NCI-H526 treated with DMSO at 0.1 percent for 48 hours (cell line): ENCODE measurements around the gene COL18A1.
"Not testable (repeated sequence)": the region's sequence is repeated elsewhere in the genome, so short reads cannot be mapped to it uniquely, and the experiment has no call there.

ENCODE experiments used
- DNase-seq: peaks from one replicate; lab custom pipeline; 2025; lab: John Stamatoyannopoulos, UW

Gene COL18A1

DNA sequence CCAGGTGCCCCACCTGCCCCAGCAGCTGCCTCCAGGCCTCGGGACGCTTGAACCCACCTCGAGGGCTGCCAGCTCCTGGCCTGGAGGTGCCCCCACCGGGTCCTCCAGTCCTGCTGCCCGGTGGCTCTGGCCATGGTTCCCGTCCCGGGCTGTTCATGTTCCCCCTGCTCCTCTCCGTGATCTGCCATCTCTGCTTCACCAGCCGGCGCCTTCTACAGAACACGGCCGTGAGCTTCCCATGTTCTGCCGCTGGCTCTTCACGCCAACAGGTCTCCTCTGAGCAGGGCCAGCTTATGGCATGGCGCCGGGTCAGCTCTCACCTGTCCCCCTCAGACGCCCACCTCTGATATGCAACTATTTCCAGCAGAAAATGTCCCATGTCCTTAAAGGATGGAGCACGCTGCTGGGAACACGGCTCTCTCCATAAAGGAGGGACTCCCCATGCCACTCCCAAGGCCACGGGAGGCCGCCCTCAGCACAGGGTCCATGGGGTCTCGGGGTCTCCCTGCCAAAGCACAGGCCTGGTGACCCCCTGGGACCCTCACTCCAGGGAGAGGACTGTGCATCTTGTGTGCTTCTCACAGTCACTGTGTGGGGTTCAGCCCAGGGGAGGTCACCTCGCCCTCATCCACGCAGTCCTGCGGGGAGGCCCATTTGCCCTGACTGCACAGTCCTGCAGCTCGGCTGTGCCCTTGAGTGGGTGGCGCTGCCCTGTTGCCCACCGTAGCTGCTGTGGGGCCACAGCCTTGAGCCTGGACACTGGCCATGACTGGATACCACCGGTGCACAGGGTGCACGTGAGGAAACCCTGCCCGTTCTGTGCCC lies 36.7 kb downstream of the COL18A1 start:
- no peak for DNase-seq

GRCh38 chr21:45442276-45442675 lies 37.3 kb downstream of the COL18A1 start:
- no peak for DNase-seq

DNA sequence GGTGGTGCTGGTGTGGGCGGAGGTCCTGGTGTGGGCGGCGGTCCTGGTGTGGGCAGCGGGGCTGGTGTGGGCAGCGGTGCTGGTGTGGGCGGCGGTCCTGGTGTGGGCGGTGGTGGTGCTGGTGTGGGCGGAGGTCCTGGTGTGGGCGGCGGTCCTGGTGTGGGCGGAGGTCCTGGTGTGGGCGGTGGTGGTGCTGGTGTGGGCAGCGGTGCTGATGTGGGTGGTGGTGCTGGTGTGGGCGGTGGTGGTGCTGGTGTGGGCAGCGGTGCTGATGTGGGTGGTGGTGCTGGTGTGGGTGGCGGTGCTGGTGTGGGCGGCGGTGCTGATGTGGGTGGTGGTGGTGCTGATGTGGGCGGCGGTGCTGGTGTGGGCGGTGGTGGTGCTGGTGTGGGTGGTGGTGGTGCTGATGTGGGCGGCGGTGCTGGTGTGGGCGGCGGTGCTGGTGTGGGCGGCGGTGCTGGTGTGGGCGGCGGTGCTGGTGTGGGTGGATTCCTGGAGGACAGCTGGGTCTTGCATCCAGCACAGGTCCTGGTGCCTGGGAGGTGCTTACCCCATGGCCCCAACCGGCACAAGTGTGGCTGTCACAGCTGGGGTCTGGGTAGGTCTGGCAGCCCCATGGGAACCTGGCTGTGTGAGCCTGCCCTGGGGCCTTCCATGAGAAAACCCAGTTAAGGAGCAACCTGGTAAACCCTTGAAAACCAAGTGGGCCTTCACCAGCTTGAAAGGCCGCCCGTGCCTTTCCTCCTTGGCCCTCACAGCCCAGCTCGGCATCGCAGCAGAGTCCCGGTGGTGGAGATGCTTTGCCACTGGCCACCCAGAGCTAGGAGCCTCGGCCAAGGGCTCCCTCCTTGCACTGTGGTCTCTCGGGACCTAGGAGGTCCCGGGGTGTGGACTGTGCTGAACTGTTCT lies 38.0 kb downstream of the COL18A1 start:
- not testable (repeated sequence) for DNase-seq

DNA sequence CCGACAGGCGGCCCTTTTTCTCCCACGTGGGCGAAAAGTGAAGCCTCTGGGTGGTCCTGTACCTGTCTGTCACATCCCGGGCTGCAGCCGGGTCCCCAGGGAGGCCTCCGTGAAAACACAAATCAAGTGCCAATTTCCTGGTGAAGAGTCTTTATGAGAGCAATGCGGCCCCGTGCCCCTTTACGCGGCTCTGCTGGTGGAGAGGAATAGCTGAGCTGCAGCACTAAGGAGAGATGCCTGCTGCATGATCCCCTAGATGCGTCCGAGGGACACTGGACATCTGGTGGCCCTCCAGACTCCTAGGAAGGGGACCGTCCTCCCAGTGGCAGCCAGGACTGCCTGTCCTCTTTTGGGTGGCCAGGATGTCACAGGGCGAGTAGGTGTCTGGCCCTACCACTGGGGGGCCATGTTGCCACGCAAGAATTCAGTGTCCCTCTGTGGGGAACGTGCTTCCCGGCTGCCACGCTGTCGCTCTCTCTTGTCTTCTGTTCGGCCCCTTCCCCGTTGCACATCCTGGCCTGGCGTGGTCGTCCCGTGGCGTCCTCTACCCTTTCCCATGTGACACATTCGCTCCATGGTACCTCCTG lies 38.7 kb downstream of the COL18A1 start:
- DNase-seq = no peak

- no peak for DNase-seq
These were observed 39.4 kb downstream of the COL18A1 start for GRCh38 chr21:45444385-45444784.

DNA sequence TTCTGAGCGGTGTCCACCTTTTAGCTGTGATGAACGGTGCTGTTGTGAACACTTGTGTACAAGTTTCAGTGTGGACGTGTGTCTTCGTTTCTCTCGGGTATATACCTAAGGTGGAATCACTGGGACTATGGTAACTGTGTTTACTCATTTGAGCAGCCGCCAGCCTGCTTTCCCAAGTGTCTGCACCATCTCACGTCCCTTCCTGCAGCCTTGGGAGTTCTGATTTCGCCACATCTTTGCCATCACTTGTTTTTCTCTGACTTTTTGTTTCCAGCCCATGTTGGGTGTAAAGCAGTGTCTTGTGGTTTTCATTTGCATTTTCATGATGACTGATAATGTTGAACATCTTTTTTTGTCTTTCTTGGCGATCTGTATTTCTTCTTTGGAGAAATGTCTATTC lies 40.4 kb downstream of the COL18A1 start:
- no peak for DNase-seq

DNA sequence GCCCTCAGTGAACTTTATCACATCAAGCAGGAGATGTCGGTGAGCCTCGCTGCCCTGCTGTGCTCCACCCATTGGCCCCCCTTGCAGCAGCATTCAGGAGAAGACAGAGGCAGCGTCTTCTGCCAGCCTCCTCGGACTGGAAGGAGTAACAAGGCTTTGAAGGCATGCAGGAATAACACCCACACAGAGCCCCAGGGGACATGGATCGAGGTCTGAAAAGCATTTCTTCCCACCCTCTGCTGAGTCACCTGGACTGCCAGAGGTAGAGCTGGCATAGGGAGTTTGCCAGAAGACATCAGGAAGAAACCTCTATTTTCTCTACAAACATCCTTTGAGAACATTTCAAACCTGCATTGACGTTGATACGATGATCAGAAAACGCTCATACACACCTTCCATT lies 42.9 kb downstream of the COL18A1 start:
- DNase-seq = no peak

DNA sequence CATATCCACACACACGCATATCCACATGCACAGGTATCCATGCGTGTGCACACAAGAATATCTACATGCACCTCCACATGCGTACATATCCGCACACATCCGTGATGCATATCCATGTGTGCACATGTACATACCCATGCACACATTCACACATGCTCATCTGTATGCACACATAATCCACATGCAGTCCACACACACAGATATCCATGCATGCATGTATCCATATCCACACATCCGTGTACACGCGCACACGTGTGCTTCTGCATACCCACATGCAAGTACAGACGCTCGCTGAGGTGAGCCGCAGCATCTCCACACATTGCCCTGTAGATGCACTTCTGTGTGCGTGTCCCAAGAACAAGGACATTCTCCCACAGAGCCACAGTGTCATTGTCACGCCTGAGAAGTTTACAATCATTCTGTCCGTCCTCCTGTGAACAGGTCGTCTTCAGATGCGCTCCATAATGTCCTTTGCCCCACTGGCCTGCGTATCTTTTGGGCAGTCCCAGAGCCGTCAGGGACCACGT lies 43.4 kb downstream of the COL18A1 start:
- no peak for DNase-seq

DNA sequence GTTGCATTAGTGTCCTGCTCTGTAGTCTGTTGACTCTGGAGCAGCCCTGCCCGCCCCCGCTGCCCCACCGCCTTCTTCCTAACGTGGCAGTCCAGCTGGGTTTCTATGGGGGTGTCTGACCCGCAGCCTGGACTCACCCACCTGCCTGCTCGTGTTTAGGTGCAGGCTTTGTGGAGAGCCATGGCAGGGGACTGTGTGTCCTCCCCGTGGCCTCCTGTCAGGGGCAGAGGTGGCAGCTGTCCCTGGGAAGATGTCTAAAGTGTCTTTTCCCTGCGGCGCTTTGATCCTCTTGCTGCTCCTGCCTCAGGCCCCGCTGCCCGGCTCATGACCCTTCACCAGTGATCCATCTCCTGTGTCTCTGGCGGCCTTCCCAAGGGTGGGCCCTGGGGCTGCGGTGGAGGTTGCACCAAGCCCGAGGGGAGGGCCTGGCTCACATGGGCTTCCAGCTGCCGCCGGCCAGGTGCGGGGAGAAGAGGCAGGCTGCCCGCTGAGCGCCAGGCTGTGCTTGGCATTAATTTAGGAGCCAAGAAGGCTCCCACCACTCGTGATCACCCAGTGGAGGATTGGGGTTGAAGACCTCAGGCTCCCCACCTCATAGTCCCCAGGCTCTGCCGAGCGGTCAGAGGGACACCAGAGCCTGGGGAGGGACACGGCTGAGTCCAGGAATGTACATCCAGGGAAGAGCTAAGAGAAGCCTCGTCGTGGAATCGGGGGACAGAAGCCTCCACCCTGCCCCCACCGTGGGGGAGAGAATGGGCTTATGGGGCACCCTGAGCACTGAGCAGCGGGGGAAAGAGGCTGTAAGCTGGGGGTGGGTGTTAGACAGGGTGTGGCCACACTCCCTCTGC lies 44.1 kb downstream of the COL18A1 start:
- no peak for DNase-seq

- no peak for DNase-seq
These were observed 44.9 kb downstream of the COL18A1 start for GRCh38 chr21:45449658-45450422.

GRCh38 chr21:45450423-45451090 lies 45.6 kb downstream of the COL18A1 start:
- DNase-seq = no peak

- no peak for DNase-seq
These were observed 46.3 kb downstream of the COL18A1 start for GRCh38 chr21:45451091-45451740.

DNA sequence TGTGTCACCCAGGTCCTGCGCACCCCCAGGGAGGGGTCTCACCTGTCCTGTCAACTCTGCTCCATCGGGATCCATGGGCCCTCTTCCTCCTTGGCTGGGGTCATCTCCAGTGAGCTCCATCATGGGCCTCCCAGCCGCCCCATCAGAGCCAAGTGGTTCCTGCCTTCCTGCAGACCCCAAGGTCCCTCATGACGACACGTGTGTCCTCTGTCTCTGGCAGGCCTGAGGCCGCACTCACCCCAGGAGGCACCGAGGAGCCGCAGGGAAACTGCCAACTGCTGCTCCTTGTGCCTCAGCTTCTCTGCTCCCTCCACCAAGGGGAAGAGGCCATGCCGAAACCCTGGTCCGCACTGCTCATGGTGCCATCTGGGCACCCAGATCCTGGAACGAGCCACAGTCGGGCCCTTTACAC lies 46.8 kb downstream of the COL18A1 start:
- DNase-seq = no peak

- no peak for DNase-seq
These were observed 47.8 kb downstream of the COL18A1 start for GRCh38 chr21:45452696-45453307.

- DNase-seq = no peak
These were observed 48.5 kb downstream of the COL18A1 start for GRCh38 chr21:45453308-45453950.

DNA sequence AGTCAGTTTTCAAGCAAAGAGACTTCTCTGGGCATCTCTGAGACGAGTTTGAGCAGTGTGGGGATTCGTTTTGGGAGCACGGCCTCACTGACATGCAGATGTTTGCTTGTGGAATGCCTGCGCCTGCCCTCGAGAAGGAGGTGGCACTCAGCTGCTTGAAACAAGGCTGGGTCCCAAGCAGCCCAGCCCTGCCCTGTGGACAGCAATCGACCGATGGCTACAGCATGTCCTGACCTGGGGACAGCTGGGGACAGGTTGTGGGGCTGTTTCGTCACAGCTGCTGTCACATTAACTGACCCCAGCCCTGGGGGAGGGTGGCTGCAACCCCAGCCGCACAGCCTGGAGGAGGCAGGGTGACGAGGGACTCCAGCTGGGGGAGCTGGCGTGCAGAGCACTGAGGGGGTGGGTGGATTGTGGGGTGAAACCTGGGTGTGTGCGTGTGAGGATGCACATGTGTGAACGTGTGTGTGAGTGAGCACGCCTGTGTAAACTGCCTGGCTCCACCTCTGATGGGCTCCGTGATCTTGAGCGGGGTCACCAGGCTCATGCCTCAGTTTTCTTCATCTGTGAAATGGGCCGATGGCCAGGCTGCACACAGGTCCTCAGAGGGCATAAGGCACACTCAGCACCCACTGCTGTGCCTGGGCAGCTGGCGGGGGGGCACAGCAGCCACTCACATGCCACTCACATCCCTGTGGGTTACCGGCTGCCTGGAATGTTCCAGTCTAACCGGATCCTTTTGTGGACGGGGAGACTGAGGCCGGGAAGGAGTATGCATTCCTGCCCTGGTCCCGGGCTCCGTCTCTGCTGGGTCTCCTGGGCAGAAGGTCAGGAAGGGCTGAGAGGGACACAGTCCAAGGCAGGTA lies 49.3 kb downstream of the COL18A1 start:
- no peak for DNase-seq

- no peak for DNase-seq
These were observed 50.1 kb downstream of the COL18A1 start for GRCh38 chr21:45454926-45455673.
